A549 (cell line): ENCODE measurements around the gene PRR18.

ENCODE experiments used
- CTCF ChIP-seq: fragments of >200 bp; sonication (Bioruptor Twin); formaldehyde crosslinking; IDR thresholded peaks from 3 replicates; pipeline ENCODE4 v1.5.1; 2016
- HOXB13 ChIP-seq: fragments of 250-450 bp; sonication (Bioruptor Pico); IDR thresholded peaks from 2 replicates; pipeline ENCODE4 v1.5.0; 2020; ENCODE audit warnings: low read depth, mild to moderate bottlenecking, moderate library complexity
- POLR2AphosphoS2 ChIP-seq: conservative IDR thresholded peaks from 2 replicates; pipeline ENCODE4 v1.6.1; 2012; ENCODE audit warnings: low read length, improper control_type of control experiment, inconsistent platforms

- TF ChIP-seq POLR2AphosphoS2 (no peak), CTCF (no peak), HOXB13 (no peak)
Measured at GRCh38 chr6:166354965-166355364, 46.8 kb upstream of the PRR18 start.
